GM18951 (cell line): Measurements from ENCODE around the gene SIK3.

Experiments
- POLR2A ChIP-seq: IDR thresholded peaks from 4 replicates; pipeline ENCODE4 v1.6.1; 2011; ENCODE audit warnings: mild to moderate bottlenecking; ENCODE audit not compliant: insufficient read length, insufficient read depth; ENCODE audit errors: extremely low read depth
- in situ Hi-C: fragments of 300-500 bp; cut with MboI; formaldehyde crosslinking; loops from one replicate; pipeline ENCODE4 v1.12.0; 2022; ENCODE audit warnings: low sequenced_read_pairs, mixed read lengths, inconsistent platforms; ENCODE audit not compliant: unreplicated experiment

Gene SIK3

DNA sequence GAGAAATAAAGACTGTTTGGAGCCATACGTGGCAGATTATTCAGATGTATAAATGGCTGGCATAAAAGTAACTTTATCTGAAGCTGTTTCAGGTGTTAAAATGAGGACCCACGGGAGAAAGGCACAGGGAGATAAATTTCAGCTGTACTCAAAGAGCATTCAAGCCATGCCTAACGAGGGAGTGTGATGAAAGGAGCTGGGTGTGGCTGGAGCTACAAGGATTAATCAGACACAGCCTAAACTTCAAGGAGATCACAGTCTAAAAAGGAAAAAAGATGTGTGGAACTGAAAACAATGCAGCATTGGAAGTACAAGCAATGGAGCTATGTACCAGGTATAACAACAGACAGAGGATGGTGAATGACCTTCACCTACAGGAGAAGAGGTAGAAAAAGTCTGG lies 140.0 kb downstream of the SIK3 start:
- no peak for TF ChIP-seq POLR2A
- in situ Hi-C loops: no loop called here

- in situ Hi-C loops: no loop called here
- TF ChIP-seq POLR2A: no peak
Observed at GRCh38 chr11:116955949-116956348, 142.3 kb downstream of the SIK3 start.

DNA sequence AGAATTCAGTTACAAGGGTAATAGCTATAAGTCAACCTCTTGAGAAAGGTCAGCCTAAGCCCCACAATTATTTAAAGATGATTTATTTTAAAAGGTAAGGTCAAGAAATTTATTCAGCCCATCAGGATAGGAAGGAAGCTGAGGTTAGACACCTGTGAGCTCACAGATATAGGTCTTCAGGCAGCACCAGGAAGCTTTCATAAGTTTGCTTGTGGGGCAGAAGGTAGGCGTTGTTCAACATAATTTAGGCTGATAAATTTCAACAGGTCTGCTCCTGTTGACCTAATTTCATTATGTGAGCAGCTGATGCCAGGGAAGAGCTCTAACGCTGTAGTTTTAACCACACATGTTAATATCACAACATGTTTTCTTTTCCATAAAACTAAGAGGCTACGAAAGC lies 142.7 kb downstream of the SIK3 start:
- no peak for TF ChIP-seq POLR2A
- in situ Hi-C loops: no loop called here

GRCh38 chr11:116953530-116954285 lies 144.5 kb downstream of the SIK3 start:
- no peak for TF ChIP-seq POLR2A
- in situ Hi-C loops: no loop called here

GRCh38 chr11:116951762-116952161 lies 146.5 kb downstream of the SIK3 start:
- in situ Hi-C loops: no loop called here

GRCh38 chr11:116950210-116950609 lies 148.0 kb downstream of the SIK3 start:
- TF ChIP-seq POLR2A: no peak
- in situ Hi-C loops: no loop called here

More at GRCh38 chr11:116951762-116952161, 146.5 kb downstream of the SIK3 start:
- TF ChIP-seq POLR2A: no peak

DNA sequence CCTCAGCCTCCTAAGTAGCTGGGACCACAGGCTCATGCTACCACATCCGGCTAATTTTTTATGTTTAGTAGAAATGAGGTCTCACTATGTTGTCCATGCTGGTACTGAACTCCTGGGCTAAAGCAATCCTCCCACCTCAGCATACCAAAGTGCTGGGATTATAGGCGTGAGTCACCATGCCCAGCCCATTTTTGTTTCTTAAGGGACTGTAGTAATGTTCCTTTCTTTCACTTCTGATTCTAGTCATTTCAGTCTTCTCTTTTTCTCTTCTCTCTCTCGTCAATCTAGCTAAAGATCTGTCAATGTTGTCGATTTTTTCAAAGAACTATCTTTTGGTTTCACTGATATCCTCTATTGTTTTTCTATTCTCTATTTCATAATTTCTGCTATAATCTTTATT lies 149.8 kb downstream of the SIK3 start:
- in situ Hi-C loops: no loop called here
- no peak for TF ChIP-seq POLR2A

DNA sequence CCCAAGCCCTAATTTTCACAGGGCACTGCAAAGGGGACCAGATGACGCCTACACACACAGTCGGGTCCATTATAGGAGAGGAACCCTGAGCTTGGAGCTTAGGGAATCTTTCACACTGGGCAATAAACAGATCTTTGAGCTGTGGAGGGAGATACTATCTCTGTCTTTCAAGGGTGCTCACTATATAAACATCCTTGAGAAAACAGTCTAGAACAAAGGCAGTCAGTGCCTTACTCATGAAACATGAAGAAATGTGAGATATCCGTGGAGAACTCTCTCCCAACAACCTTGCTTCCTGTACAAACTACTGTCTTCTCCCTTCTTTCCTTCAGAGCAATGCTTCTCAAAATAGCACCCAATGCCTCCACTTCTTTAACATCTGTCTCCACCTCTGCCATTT lies 151.8 kb downstream of the SIK3 start:
- in situ Hi-C loops: no loop called here
- no peak for TF ChIP-seq POLR2A

DNA sequence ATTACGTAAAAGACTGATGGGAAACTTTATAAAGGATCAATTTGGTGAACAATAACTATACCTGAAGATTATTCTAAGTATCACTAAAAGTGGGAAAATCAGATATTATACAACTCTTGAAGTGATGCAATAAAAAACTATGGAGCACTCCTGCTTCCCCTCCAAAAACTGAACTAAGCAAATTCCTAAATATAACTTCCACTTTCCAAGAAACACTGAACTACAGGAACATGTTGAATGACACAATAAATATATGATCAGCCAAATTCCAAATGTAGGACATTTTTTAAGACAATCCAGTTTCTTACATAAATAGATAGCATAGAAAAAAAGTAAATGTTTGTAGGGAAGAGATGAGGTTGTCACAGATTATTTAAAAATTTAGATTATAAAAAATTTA lies 158.7 kb downstream of the SIK3 start:
- TF ChIP-seq POLR2A: no peak
- in situ Hi-C loops: no loop called here

DNA sequence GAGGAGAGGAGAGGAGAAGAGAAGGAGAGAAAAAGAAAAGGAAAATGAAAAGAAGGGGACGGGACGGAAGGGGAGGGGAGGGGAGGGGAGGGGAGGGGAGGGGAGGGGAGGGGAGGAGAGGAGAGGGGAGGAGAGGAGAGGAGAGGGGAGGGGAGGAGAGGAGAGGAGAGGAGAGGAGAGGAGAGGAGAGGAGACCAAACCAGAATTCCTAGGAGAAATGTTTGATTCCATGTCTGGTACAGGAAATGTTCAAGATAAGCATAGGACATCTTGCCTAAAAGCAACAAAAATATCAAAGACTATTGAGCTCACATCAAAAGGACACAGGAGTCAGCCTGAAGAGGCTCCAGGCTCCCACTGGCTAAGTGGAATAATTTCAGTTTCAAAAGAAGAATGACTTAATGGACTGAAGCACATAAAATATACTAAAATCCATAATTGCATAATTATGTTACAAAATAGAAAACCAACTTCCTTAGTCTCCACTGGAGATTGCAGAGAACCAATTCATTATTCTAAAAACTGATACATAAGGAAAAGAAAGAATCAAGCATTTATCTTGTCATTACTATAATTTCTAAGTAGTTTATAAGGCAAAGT lies 159.7 kb downstream of the SIK3 start:
- TF ChIP-seq POLR2A: no peak
- in situ Hi-C loops: no loop called here

DNA sequence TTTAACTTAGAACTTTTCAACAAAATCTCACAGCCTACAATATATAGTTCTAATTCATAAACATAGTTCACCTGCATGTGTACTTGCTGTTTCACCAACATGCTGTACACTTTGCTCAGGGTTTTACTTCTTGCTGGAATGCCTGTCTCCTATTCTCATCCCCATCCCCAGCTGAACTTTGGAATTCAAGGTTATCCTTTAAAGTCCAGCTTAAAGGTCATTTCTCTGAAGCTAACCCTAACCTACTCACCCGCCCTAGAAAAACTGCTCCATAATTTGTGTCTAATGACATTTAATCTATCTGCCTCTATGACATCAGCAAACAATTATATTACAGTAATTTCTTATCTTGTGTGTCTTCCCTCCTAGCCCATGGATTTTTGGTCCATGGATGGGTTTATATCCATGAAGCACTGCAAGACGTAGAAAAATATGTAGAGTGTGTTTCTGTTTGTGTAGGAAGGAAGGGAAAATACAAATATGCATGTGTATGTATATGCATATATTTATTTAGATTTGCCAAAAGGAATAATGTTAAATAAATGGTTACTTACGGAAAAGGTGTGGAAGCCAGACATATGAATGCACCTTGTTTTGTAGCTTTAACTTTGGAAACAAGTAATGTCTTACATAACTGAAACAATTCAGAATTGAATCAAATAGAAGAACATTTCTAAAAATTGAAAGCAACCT lies 161.3 kb downstream of the SIK3 start:
- TF ChIP-seq POLR2A: no peak
- in situ Hi-C loops: no loop called here

GRCh38 chr11:116935514-116935913 lies 162.7 kb downstream of the SIK3 start:
- TF ChIP-seq POLR2A: no peak
- in situ Hi-C loops: no loop called here

DNA sequence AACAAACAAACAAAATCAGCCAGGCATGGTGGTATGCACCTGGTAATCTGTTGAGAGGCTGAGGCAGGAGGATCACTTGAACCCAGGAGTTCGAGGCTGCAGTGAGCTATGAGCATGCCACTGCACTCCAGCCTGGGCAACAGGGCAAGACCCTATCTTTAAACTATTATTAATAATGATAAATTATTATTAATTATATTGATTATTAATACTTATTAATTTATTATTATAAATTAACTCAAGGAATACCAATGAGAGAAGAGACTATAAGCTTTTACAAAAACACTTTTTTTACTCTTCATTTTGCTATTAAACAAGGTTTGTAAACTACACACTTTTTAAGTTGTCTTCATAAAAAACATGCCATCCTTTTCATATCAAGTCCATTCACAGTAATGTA lies 163.1 kb downstream of the SIK3 start:
- no peak for TF ChIP-seq POLR2A
- in situ Hi-C loops: no loop called here

DNA sequence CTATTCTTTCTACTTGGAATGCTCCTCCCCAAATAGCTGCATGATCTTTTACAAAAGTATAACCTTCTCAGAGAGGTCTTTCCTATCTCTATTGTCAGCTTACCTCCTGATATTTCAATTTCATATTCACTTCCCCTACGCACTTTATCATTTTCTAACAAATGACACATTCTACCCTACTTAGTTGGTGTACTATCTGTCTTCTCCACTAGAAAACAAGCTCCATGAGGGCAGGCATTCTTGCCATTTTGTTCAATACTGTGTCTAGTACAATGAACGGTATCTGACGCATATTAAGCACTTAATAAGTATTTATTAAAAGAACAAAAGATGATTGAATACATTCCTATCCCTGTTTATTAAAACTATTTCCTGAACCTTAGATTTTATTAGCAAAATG lies 164.3 kb downstream of the SIK3 start:
- in situ Hi-C loops: no loop called here
- no peak for TF ChIP-seq POLR2A
